NCI-H128 (cell line): Measurements from ENCODE around the gene SLC25A19.
"Not testable (repeated sequence)": the region's sequence is repeated elsewhere in the genome, so short reads cannot be mapped to it uniquely, and the experiment has no call there.

Experiments used
- DNase-seq: peaks from one replicate; lab custom pipeline; 2025; ENCODE audit not compliant: unreplicated experiment; lab: John Stamatoyannopoulos, UW

Gene SLC25A19

DNA sequence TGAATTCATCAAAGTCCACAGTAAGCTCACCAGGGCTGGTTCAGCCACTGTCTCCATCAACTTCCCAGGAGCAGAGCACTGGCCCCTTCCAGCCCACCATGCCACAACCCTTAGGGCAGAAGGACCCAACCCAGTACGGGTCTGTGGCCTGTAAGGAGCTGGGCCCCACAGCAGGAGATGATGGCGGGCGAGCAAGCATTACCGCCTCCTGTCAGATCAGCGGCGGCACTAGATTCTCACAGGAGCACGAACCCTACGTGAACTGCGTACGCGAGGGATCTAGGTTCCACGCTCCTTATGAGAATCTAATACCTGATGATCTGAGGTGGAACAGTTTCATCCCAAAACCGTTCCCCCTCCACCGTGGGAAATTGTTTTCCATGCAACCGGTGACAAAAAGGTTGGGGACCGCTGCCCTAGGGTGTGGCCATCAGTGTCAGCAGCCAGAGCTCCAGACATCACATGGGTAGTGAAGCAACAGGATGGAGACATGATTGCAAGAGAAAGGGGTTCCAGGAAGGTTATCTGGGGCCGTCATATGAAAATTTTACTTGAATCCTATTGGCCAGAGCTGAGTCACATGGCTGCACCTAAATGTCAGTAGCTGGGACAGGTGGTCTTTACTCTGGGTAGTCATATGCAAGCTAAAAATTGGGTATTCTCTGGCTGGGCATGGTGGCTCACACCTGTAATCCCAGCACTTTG, 12.4 kb upstream of the SLC25A19 start:
- DNase-seq = no peak

DNA sequence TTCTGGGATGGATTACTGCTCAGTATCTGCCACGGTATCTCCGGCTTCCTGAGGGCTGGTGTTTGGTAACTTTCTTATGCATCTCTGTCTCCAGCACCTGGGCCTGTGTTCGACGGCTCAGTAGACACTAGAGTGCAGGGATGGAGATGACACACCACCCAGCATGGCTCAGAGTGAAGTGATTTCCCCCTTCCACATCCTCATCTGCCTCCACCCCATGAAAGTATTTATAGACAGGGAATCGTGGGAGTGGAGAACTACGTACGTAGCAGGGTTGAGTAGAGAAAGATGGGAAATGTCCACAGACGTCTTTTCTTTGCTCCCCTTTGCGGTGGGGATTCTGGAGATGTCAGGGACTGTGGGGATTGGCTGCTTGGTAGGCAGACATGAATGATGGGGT, 11.8 kb upstream of the SLC25A19 start:
- DNase-seq = no peak

DNA sequence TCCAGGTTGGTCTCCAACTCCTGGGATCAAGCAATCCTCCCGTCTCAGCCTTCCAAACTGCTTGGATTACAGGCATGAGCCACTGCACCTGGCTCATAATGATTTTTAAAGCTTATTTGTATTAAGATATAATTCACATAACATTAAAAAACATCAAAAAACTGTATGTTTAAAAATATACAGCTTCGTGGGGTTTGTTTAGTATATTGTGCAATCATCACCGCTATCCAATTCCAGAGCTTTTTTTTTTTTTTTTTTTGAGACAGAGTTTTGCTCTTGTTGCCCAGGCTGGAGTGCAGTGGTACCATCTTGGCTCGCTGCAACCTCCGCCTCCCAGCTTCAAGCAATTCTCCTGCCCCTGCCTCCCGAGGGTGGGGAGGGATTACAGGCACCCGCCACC, 11.0 kb upstream of the SLC25A19 start:
- no peak for DNase-seq

DNA sequence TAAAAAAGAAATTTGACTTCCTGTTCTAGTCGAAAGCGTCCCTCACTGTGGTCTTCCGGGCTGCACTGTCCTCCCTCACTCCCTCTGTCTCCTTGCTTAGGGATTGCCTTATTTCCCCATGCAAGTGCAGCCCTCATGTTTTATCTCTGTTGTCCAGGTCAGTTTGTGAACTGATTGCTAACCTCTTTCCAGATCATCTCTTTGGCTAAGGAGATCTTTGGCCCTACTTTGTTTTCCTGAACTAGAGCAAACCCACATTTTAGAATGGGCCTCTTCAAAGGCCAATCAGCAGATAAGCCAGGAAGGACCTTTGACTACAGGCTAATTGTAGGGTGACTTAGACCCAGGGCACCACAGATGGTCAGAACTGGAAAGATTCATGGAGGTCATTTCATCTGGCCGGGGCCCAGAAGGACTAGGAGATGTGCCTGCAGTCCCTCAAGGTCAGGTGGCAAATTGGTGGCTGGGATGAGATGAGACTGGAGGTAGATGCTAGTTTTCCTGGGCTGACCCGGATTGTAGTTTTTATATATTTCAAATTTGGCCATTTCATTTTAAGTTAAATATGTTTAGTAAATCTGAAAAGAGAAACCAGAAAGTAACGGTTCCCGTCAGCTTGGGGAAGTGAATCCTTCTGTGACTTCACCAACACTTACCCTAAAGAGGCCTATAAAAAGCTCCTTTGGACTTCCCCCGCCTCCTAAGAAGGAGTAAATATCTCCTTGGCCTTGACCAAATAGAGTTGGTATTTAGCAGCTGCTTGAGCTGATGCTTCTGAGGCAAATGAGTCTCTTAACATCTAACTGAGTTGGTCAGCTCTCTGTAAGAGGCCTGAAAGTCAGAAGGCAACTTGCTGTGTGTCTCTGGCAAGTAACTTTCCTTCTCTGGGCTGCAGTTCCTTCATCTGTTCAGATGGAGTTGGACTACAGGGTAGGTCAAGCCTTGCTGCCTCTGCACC, 6.2 kb upstream of the SLC25A19 start:
- DNase-seq = no peak

DNA sequence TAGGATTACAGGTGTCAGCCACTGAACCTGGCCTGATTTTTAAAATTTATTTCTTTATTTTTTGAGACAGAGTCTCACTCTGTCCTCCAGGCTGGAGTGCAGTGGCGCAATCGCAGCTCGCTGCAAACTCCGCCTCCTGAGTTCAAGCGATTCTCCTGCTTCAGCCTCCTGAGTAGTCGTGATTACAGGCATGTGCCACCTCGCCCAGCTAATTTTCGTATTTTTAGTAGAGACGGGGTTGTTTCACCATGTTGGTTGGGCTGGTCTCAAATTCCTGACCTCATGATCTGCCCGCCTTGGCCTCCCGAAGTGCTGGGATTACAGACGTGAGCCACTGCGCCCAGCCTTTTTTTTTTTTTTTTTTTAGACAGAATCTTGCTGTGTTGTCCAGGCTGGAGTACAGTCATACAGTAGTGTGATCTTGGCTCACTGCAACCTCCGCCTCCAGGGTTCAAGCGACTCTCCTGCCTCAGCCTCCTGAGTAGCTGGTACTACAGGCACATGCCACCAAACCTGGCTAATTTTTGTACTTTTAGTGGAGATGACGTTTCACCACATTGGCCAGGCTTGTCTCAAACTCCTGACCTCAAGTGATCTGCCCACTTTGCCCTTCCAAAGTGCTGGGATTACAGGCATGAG, 3.7 kb upstream of the SLC25A19 start:
- DNase-seq = not testable (repeated sequence)

DNA sequence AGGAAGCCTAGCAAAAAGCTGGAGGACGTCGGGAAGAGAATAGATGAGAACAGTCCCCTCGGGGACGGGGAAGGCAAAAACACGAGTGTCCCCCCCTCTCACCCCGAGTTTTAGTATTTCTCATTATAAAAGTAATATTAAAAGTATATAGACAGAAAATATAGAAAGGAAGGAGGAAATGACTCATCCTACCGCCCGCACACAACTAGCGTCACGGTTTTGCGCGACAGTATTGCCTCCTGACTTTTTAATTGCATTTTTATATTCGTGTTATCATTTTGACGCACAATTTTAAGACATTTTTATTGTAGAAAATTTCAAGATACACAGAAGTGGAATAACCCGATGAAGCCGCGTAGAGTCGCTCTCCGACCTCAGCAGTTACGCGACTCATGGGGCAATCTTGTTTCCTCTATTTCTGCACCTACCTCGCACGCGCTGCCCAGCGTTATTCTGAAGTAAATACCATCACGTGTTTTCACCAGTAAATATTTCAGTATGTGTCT, 652 bp upstream of the SLC25A19 start:
- no peak for DNase-seq

DNA sequence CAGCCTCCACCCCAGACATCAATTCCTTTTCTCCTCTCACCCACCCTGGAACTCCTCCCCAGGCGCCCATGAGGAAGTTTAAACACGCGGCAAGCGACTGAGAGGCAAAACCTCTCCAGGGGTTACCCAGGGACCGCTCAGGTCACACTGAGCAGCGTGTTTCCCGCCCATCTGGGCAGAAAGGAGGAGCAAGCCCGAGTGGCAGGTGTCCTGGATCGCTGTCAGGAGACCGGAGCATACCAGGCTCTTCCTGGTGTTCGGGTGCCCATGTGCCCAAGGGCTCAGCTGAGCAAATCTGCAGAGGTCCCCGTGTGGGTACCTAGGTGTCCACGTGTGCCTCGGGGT, 491 bp downstream of the SLC25A19 start:
- peak; percentile 31 for DNase-seq

DNA sequence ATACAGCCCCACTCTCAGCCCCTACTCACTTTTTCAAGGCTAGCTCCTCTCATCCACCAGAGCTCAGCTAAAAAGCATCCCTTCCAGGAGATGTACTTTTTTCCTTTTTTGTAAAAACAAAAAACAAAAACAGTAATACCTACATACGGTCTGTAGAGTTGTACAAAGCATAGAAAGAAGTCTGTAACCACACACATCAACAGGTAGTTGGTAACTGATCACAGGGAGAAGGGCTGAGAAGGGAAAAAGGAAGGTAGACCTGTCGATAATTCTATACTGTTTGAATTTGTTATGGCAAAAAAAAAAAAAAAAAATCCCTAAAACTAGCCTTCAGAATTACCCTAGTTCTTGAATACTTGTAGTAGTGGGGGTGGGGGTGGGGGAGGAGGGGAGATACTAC, 874 bp downstream of the SLC25A19 start:
- DNase-seq = no peak

DNA sequence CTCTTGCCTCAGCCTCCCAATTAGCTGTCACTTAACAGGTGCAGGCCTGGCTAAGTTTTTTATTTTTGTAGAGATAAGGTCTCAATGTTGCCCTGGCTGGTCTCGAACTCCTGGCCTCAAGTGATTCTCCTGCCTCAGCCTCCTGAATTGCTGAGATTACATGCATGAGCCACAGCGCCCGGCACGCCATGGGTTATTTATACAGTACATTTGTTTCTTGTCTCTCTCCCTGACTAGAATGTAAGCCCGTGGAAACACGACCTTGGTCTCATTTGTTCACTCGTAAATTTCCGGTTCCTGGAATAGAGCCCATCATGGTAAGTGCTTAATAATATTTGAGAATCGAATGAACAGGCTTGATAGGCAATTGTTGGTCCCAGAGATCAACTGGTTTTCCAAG, 2.0 kb downstream of the SLC25A19 start:
- no peak for DNase-seq

DNA sequence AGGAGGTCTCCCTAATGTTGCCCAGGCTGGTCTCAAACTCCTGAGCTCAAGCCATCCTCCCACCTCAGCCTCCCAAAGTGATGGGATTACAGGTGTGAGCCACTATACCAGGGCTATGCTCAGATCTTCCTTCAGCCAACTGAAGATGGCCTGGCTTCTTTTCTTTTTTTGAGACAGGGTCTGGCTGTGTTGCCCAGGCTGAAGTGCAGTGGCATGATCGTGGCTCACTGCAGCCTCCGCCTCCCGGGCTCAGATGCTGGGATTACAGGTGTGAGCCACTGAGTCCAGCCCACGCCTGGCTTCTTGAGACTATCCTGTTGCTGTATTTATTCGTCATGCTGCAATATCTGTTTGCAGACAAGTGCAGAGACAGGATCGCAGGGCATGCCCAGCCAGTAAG, 4.1 kb downstream of the SLC25A19 start:
- no peak for DNase-seq

DNA sequence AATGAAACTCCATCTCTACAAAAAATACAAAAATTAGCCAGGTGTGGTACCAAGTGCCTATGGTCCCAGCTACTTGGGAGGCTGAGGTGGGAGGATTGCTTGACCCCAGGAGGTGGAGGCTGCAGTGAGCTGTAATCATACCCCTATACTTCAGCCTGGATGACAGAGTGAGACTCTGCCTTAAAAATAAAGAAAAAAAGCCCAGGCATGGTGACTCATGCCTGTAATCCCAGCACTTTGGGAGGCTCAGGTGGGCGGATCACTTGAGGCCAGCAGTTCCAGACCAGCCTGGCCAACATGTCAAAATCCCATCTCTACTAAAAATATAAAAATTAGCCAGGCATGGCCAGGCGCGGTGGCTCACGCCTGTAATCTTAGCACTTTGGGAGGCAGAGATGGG, 9.0 kb downstream of the SLC25A19 start:
- not testable (repeated sequence) for DNase-seq

DNA sequence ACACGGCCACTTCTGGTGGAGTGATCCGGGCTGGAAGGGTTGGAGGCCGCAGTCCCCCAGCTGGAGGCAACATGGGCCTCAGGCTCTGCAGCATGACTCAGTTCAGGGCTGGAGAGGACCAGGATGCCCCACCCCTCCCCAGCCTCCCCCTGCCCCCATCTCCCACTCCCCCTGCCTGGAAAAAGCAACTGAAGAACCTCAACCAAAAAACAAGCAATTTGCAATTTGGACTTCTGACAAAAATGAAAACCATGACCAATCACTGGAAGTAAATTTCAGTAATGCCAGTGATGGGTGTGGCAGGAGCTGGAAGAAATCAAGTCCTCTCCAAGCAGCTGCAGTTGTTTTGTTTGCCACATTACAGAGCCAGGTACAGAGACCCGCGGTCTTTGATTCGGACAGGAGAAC, 11.6 kb downstream of the SLC25A19 start:
- DNase-seq = no peak

DNA sequence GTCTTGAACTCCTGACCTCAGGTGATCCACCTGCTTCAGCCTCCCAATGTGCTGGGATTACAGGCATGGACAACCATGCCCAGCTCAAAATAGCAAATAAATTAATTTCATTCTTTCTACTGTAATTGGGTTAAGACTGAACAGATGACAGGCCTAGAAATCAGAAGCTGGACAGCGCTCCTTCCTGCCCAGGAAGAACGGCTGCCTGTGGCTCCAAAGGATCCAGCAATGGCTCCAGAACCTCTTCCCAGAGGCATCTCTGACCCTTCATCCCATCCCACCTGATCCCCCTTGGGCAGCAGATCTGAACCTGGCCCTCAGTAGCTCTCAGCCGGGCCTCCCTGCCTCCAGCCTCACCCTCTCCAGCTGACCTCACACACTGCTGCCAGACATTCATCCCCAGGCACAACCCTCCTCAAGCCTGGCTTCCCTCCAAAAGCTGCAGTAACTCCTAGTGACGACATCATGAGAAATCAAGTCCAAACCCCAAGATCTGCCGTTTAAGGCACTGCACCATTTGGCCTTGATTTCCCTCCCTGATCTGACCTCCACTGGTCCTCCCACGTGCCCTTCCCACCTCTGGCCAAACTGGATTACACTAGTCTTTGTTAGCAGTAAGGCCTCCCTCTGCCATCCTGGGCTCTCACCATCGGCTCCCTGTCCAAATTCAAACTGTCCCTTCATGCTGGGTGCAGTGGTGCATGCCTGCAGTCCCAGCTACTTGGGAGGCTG, 15.1 kb downstream of the SLC25A19 start:
- DNase-seq = no peak

DNA sequence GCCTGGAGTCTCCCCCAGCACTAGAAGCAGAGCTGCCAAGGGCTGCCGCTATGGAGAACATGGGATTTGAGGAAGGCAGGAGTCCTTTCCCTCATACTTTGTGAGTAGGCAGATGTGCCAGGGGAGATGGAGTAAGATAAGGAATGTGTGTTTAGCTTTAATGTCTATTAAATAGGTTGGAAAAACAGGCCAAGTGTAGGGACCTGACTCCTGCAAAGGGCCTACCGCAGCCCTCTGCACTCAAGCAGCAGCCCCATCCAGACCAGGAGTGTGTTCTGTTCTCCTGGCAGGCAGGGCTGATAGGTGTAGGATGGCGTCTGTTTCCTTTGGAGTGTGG, 16.4 kb downstream of the SLC25A19 start:
- no peak for DNase-seq

DNA sequence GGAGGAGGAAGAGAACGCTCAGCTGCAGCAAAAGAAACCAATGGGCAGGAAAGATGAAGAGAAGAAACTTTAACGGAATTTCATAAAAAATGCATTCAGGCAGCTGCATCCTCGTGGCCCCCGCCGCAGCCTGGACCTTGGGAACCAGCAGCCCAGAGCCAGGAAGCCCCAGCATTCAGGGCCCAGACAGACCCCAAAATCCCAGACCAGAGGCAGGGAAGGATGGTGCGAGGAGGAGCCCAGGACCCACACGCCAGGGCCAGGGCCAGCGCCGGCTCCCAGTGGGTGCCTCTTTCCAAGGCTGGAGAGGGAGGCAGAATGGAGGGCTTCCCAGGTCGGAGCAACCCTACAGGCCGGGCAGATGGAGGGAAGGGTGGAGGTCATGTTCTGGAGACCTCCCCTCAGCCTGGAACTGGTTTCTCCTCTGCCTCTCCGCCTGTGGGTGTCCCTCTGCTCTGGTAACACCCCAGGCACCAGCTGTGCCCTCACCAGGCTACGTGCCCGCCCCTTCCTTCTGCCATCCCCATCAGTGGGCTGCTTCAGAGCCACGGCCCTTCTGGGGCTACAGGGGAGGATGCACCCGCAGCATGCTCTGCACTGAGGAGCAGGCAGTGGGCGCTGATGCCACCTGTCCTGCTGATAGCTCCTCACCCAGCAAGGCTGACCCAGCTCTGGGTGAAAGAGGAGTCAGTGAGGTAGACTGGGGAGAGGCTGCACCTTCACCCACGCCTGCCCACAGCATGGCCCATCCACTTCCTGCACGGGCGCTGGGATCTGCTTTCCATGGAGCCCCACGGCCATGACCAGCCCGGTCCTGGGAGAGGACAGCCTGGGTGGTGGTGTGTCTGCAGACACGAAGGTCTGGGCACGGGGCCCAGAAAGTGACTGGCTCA, 17.0 kb downstream of the SLC25A19 start:
- no peak for DNase-seq

DNA sequence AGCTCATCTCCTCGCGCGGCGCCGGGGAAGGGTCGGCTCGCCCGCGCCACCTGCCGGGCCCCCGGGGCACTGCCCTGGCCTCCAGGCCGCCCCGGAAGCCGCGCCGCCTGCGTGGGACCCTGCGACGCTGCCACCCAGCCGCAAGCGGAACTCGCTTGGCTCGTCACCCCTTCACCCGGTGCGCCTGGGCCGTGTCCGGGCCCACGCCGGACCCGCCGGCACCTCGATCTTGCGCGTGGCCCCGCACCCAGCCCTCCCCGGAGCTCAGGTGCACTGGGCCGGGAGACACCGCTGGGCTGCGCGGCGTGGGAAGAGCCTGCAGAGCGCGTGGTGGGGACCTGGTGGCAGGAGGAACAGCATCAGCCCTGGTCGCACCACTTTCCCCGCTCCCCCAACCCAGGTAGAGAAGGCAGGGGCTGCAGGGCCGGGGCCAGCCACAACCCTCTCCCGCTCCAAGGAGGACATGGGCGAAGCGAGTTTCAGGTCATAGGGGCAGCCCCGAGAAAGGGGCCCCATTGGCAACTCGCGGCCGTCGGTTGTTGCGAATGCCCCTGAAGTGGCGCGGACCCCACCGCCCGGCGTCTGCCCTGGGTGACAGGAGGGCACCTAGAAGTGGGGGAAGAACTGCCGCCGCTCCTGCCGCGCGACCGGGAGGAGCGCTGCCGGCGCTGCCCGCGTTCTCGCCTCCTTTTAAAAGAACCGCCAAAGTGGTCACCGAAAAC, 17.8 kb downstream of the SLC25A19 start:
- DNase-seq = peak; percentile 19

DNA sequence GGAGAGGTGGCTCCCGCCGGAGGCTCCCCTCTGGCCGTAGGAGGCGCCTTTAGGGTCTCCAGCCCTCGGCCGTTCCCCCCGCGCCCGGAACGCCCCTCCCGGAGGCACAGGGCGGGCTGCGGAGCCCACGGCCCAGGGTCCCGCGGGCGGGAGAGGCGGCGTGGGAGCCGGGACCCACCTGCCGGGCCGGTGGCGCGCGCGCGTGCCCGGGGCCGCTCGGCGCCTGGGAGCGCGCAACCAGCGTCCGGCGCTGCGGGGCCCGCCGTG, 18.3 kb downstream of the SLC25A19 start, which contains the start of gene MIF4GD:
Gene MIF4GD (minus strand): TSS at position 266 of the 267 bp plus-strand sequence. CDS start 1,036 bp downstream, outside the sequence.
- no peak for DNase-seq

DNA sequence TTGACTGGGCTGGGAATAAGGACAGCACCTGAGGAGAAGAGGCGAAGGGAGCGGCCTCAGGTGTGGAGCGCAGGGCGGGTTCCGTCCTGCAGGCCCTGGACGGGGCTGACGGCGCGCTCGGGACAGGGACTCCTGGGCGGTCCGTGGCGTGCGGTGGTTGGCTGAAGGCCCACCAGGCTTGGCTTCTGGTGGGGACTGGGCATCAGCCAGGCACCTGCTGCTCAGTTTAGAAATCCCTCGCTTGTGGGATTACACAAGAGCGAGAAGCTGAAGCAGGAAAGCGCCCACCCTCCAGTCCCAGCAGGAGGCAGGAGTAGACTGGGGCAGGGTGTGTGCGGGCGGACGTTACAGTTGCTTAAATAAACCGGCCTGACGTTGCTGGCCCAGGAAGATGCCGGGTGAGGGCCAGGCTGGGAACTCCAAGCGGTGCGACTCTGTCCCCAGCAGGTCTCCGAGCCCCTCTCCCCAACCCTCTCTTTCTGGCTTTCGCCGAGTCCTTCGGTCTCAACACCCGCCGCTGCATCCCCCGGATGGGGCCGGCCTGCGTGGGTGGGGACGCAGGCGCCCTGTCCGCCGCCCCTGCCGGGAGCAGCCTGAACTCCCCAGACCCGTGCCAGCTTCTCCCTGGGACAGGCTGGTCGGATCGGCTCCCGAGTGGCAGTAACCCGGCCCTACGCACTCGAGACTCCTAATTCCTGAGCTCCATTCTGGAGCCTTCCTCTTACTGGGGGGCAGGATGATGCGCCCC, 18.8 kb downstream of the SLC25A19 start:
- peak; percentile 18 for DNase-seq

DNA sequence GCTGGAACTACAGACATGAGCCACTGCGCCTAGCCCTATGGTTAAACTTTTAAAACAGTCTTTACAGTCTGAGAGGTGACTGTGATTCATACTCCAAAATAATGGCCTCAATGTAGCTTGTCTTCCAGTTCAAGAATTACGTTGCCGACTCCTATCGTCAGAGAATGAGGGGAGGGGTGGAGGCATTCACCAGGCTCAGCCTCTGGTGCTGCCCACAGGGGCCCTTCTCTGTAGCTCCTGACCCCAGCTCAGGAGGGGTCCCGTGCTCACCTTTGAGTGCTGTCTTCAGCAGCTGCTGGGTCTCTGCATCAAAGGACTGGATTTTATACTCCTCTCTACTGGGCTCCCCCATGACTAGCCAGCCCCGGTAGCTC, 19.4 kb downstream of the SLC25A19 start:
- no peak for DNase-seq
